Body of pancreas (tissue), 4 donors: ENCODE data around the gene USP25. TPM values are rescaled to one million over a fixed set of nuclear protein-coding genes. Genes with fewer than 3 reads are reported as not detected.

Source experiments
- ATAC-seq: fragments of 150-250 bp; one replicate; pipeline ENCODE4 v1.9.1; 2016
- DNase-seq, 4 donors: peaks; one replicate each; pipeline ENCODE4 v3.0.0-alpha.2; 2019
- H3K27ac ChIP-seq, 4 donors: fragments of 200-600 bp; sonication (generic); 1 replicate in 3 of 4; 2 replicates in 1 of 4; pipeline versions ENCODE4 v1.5.1 to v1.6.1; 2016 to 2019; ENCODE audit warnings: mild to moderate bottlenecking in 1 of 4, mixed read lengths in 1 of 4, moderate library complexity in 1 of 4
- H3K27me3 ChIP-seq, 2 donors: fragments of 200-600 bp; sonication (generic); one replicate each; pipeline ENCODE4 v1.6.0; 2016; ENCODE audit warnings: mild to moderate bottlenecking in 1 of 2
- H3K36me3 ChIP-seq, 2 donors: fragments of 200-600 bp; sonication (generic); replicated peaks in 1 of 2; 2 replicates each; pipeline ENCODE4 v1.5.1; 2016; ENCODE audit warnings: low read depth in 2 of 2; ENCODE audit not compliant: insufficient read depth in 1 of 2
- H3K4me1 ChIP-seq: fragments of 200-600 bp; sonication (generic); one replicate; pipeline ENCODE4 v1.6.0; 2016
- H3K4me3 ChIP-seq, 2 donors: fragments of 200-600 bp; sonication (generic); 1 replicate in 1 of 2; 2 replicates in 1 of 2; pipeline ENCODE4 v1.5.1; 2016 to 2019
- H3K9me3 ChIP-seq, 3 donors: fragments of 200-600 bp; sonication (generic); 1 replicate in 2 of 3; 2 replicates in 1 of 3; pipeline ENCODE4 v1.5.1; 2016
- POLR2A ChIP-seq, 3 donors: fragments of 450-650 bp; IDR thresholded peaks; one replicate each; pipeline ENCODE4 v1.6.1; 2016; ENCODE audit warnings: antibody characterized with exemption in 3 of 3, mild to moderate bottlenecking in 2 of 3
- WGBS, 2 donors: methylation state at CpG; one replicate each; pipeline ENCODE4 v1.1.5; 2017; 5-methylcytosine and 5-hydroxymethylcytosine counted together
- intact Hi-C: fragments of 100-400 bp; cut with DNase I; formaldehyde crosslinking; loops from one replicate; pipeline ENCODE4 v1.15.1; 2023
- total RNA-seq, 2 donors: library from RNA; depleted of rRNA; stranded (reverse); fragments of >200 nt; gene quantifications; one replicate each; pipeline ENCODE4 v1.1.0, GENCODE V29; 2016
- TF ChIP-seq, protein P1 (sequence below), 7 experiments: fragments of 450-650 bp in 4 of 7; fragments of 200-600 bp in 3 of 7; sonication (generic) in 3 of 7; IDR thresholded peaks; one replicate each; pipeline ENCODE4 v1.5.1; 2016 to 2019; ENCODE audit warnings: antibody characterized with exemption in 7 of 7

The USP25 gene
- total RNA-seq, 2 donors from 2014 or later: 31.4 to 37.9 TPM

DNA sequence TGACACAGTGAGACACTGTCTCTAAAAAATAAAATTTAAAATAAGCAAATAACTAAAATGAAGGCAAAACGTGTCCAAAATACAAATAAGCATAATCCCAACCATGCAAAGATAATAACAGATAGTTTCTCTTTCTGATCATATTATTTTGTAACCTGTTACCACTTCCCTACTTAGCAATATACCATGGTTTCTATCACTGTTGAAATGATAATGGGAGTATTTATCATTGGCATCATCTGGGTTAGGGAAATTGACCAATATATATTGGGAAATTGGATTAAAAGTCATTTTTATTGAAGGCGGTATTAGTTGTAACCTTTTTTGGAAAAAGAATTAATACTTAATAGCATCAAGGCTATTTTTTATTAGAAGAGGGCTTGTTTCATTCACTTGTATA, 47.0 kb downstream of the USP25 start:
- intact Hi-C loops: no loop called here
- Histone ChIP-seq H3K27ac (no peak overlapping the region), H3K27me3 (no peaks in the 10 kb centered on the region), H3K36me3 (peaks cover 0 to 2% of the 10 kb centered on the region in 2 donors), H3K9me3 (no peaks in the 10 kb centered on the region), H3K4me3 (no peak overlapping the region), H3K4me1 (peaks cover under 1% of the 10 kb centered on the region)
- ATAC-seq (no peak), DNase-seq (no peak)
- TF ChIP-seq POLR2A (IDR thresholded peaks at IDR 0.05): no peak
- TF ChIP-seq, protein P1, sequence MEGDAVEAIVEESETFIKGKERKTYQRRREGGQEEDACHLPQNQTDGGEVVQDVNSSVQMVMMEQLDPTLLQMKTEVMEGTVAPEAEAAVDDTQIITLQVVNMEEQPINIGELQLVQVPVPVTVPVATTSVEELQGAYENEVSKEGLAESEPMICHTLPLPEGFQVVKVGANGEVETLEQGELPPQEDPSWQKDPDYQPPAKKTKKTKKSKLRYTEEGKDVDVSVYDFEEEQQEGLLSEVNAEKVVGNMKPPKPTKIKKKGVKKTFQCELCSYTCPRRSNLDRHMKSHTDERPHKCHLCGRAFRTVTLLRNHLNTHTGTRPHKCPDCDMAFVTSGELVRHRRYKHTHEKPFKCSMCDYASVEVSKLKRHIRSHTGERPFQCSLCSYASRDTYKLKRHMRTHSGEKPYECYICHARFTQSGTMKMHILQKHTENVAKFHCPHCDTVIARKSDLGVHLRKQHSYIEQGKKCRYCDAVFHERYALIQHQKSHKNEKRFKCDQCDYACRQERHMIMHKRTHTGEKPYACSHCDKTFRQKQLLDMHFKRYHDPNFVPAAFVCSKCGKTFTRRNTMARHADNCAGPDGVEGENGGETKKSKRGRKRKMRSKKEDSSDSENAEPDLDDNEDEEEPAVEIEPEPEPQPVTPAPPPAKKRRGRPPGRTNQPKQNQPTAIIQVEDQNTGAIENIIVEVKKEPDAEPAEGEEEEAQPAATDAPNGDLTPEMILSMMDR (IDR thresholded peaks at IDR 0.05): no peak
- 78 to 85% methylated on average over 2 of the region's 2 CpGs for WGBS, 2 donors

DNA sequence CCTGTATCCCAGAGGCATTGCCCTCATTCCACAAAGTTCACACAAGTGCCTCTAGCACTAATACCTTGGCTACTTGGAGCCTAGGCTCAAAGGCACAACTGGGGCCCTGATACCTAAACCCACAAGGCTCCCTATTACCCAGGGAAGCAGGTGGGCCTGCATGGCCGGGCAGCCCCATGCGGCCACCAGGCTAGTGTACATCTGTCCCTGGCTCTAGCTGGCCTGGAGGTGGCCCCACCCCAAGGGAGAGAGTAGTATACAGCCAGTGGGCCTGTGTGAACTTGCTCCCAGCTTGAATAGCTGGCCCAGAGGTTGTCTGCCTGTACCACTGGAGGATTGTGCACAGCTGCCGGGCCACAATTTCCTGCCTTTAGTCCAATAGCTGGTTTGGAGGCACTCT, 52.2 kb downstream of the USP25 start:
- H3K27ac ChIP-seq: no peak overlapping the region
- no peak for ATAC-seq
- intact Hi-C loops: no loop called here
- TF ChIP-seq POLR2A (IDR thresholded peaks at IDR 0.05): no peak
- TF ChIP-seq, protein P1 (IDR thresholded peaks at IDR 0.05): no peak
- no peaks in the 10 kb centered on the region for H3K4me1 ChIP-seq
- DNase-seq: no peak
- peaks cover 0 to 4% of the 10 kb centered on the region in 2 donors for H3K36me3 ChIP-seq
- no peaks in the 10 kb centered on the region for H3K9me3 ChIP-seq
- whole genome bisulfite sequencing, 2 donors: 91% methylated on average over 1 of the region's 3 CpGs; no CpG with 5 or more reads in 1 of the 2 donors
- H3K4me3 ChIP-seq: no peak overlapping the region
- no peaks in the 10 kb centered on the region for H3K27me3 ChIP-seq

DNA sequence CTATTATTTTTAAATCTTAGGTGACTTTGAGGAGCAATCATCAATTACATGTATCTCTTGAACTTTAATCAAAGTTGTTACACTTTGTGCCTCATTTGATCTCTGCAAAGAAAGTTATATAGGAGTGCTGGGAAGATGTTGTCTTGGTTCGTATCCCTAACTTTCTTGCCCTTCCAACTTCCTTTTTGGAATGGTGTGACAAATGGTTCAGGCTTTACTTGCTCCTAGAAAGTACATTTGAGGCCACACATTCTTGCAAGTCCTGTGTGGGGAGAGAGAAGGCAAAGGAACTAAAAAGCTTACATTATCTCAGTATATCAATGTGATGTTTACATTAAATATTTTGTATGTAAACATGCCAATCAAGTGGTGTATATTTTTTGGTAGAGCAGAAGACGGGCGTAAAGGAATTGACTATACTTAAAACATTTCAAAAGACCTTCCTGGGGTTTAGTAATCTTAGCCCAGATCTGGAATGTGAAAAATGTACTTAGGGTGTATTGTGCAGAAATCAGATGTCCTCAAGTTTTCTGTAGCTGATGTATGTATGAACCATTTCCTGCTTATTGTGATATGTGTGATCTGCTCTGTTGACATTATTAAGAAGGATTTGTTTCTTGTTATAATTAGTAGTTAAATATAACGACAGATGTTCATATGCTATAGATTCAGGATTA, 59.2 kb downstream of the USP25 start:
- DNase-seq (no peak), ATAC-seq (no peak)
- Histone ChIP-seq H3K9me3 (no peaks in the 10 kb centered on the region), H3K4me3 (no peak overlapping the region), H3K27ac (no peak overlapping the region), H3K27me3 (no peaks in the 10 kb centered on the region), H3K4me1 (peaks cover 3% of the 10 kb centered on the region), H3K36me3 (no peaks in the 10 kb centered on the region)
- WGBS, 2 donors: 60 to 62% methylated on average over 4 of the region's 4 CpGs
- intact Hi-C loops: no loop called here
- no peak for TF ChIP-seq POLR2A (IDR thresholded peaks at IDR 0.05)
- TF ChIP-seq, protein P1 (IDR thresholded peaks at IDR 0.05): no peak

DNA sequence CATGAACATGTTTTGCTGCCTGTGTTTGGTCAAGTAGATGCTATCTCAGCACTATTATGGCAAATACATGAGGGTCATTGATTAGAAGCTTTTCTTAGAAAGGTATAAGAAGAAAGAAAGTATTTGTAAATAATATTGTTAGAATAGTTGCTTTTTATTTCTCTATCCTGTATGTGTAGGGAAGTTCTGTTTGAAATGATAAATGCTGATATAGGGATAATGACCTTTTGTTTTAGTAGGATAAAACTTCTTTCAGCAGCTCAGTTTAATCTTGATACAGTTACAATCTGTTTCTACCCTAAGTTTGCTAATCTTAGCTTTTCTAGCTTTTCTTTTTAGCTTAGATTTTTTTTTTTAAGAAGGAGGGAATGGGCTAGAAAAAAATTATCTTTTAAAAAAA, 63.3 kb downstream of the USP25 start:
- H3K4me1 ChIP-seq: peaks cover 2% of the 10 kb centered on the region
- H3K9me3 ChIP-seq: no peaks in the 10 kb centered on the region
- H3K36me3 ChIP-seq: no peaks in the 10 kb centered on the region
- no peaks in the 10 kb centered on the region for H3K27me3 ChIP-seq
- DNase-seq (no peak), ATAC-seq (no peak)
- intact Hi-C loops: no loop called here
- no peak overlapping the region for H3K27ac ChIP-seq
- TF ChIP-seq, protein P1 (IDR thresholded peaks at IDR 0.05): no peak
- TF ChIP-seq POLR2A (IDR thresholded peaks at IDR 0.05): no peak
- H3K4me3 ChIP-seq: no peak overlapping the region
